ENCODE results near the gene CUBN.

CUBN gene

GRCh38 chr10:17129741-17130140 lies at the start of gene CUBN:
CUBN (minus strand) TSS chr10:17129811; CDS start chr10:17129765, 46 bp downstream.
- no peak for DNase-seq

- no peak for DNase-seq
These were observed 49.4 kb upstream of the CUBN start for GRCh38 chr10:17179002-17179401.

- no peak for DNase-seq
These were observed 48.4 kb upstream of the CUBN start for GRCh38 chr10:17178006-17178405.

GRCh38 chr10:17177014-17177413 lies 47.4 kb upstream of the CUBN start:
- no peak for DNase-seq

- no peak for DNase-seq
These were observed 46.5 kb upstream of the CUBN start for GRCh38 chr10:17176091-17176490.

GRCh38 chr10:17175551-17175950 lies 45.9 kb upstream of the CUBN start:
- DNase-seq, result no peak

- no peak for DNase-seq
These were observed 45.0 kb upstream of the CUBN start for GRCh38 chr10:17174626-17175025.

- no peak for DNase-seq
These were observed 41.6 kb upstream of the CUBN start for GRCh38 chr10:17171141-17171641.

GRCh38 chr10:17169803-17170202 lies 40.2 kb upstream of the CUBN start:
- no peak for DNase-seq

- no peak for DNase-seq
These were observed 37.1 kb upstream of the CUBN start for GRCh38 chr10:17166699-17167098.

- no peak for DNase-seq
These were observed 33.2 kb upstream of the CUBN start for GRCh38 chr10:17162828-17163227.

- DNase-seq, result no peak
These were observed 32.2 kb upstream of the CUBN start for GRCh38 chr10:17161775-17162174.

- no peak for DNase-seq
These were observed 27.4 kb upstream of the CUBN start for GRCh38 chr10:17157024-17157423.

GRCh38 chr10:17155826-17156225 lies 26.2 kb upstream of the CUBN start:
- DNase-seq, result no peak

- DNase-seq, result no peak
These were observed 24.5 kb upstream of the CUBN start for GRCh38 chr10:17154116-17154515.

- no peak for DNase-seq
These were observed 23.7 kb upstream of the CUBN start for GRCh38 chr10:17153321-17153720.

GRCh38 chr10:17151716-17152115 lies 22.1 kb upstream of the CUBN start:
- DNase-seq, result no peak

- no peak for DNase-seq
These were observed 18.4 kb upstream of the CUBN start for GRCh38 chr10:17147884-17148489.

- DNase-seq, result no peak
These were observed 17.3 kb upstream of the CUBN start for GRCh38 chr10:17146892-17147291.

GRCh38 chr10:17145239-17145638 lies 15.6 kb upstream of the CUBN start:
- no peak for DNase-seq

GRCh38 chr10:17144757-17145156 lies 15.1 kb upstream of the CUBN start:
- no peak for DNase-seq

- DNase-seq, result no peak
These were observed 14.4 kb upstream of the CUBN start for GRCh38 chr10:17144032-17144431.

- no peak for DNase-seq
These were observed 13.6 kb upstream of the CUBN start for GRCh38 chr10:17143055-17143690.
